Coronary artery (tissue), 2 donors: ENCODE measurements around the gene FOXP1.

Experiments
- DNase-seq: peaks from one replicate; pipeline ENCODE4 v3.0.0-alpha.2; 2017; ENCODE audit warnings: low spot score
- H3K27ac ChIP-seq, 2 donors: fragments of 200-600 bp; sonication (generic); one replicate each; pipeline ENCODE4 v1.5.1; 2016 to 2019
- H3K4me3 ChIP-seq: fragments of 200-600 bp; sonication (generic); 2 replicates; pipeline ENCODE4 v1.5.1; 2016; ENCODE audit warnings: mild to moderate bottlenecking, moderate library complexity
- CTCF ChIP-seq: fragments of 200-600 bp; sonication (generic); IDR thresholded peaks from one replicate; pipeline ENCODE4 v1.5.1; 2019; ENCODE audit warnings: antibody characterized with exemption

FOXP1 gene

GRCh38 chr3:71444028-71444860 lies 139.3 kb downstream of the FOXP1 start:
- DNase-seq = no peak
- no peak for TF ChIP-seq CTCF

GRCh38 chr3:71443332-71443731 lies 140.2 kb downstream of the FOXP1 start:
- no peak overlapping the region for H3K4me3 ChIP-seq
- DNase-seq = no peak
- TF ChIP-seq CTCF = no peak
- peak overlapping the region in 1 of 2 donors; percentile 76 for H3K27ac ChIP-seq

More at GRCh38 chr3:71444028-71444860, 139.3 kb downstream of the FOXP1 start:
- Histone ChIP-seq H3K27ac (peak overlapping the region in 1 of 2 donors; percentile 76), H3K4me3 (no peak overlapping the region)

GRCh38 chr3:71442652-71443042 lies 140.9 kb downstream of the FOXP1 start:
- no peak for TF ChIP-seq CTCF
- H3K27ac ChIP-seq = peak overlapping the region in 1 of 2 donors; percentile 76
- no peak for DNase-seq
- no peak overlapping the region for H3K4me3 ChIP-seq

GRCh38 chr3:71441925-71442651 lies 141.4 kb downstream of the FOXP1 start:
- H3K27ac ChIP-seq = no peak overlapping the region
- TF ChIP-seq CTCF = no peak
- H3K4me3 ChIP-seq = no peak overlapping the region
- no peak for DNase-seq

GRCh38 chr3:71441217-71441924 lies 142.2 kb downstream of the FOXP1 start:
- no peak for TF ChIP-seq CTCF
- H3K27ac ChIP-seq = no peak overlapping the region
- no peak overlapping the region for H3K4me3 ChIP-seq
- DNase-seq = no peak

GRCh38 chr3:71438904-71439303 lies 144.6 kb downstream of the FOXP1 start:
- TF ChIP-seq CTCF = no peak
- no peak for DNase-seq
- Histone ChIP-seq H3K4me3 (no peak overlapping the region), H3K27ac (no peak overlapping the region)
